Motor neuron (in vitro differentiated cells): ENCODE measurements around the gene ZNF724. TPM values are rescaled to one million over a fixed set of nuclear protein-coding genes. Genes with fewer than 3 reads are reported as not detected.
"Not testable (repeated sequence)": the region's sequence is repeated elsewhere in the genome, so short reads cannot be mapped to it uniquely, and the experiment has no call there.

Experiments
- ATAC-seq, 8 experiments: fragments of 200-7000 bp; cut with Tn5 transposase; replicated peaks in 6 of 8; 2 replicates each; pipeline ENCODE4 v1.8.0; 2021; ENCODE audit warnings: mild to moderate bottlenecking in 8 of 8, moderate library complexity in 8 of 8
- H3K27ac ChIP-seq, 2 donors: fragments of 250-450 bp; sonication (Bioruptor Pico); 2 replicates each; pipeline ENCODE4 v1.9.0; 2021; ENCODE audit warnings: antibody characterized with exemption in 2 of 2, mild to moderate bottlenecking in 2 of 2, moderate library complexity in 1 of 2
- H3K4me1 ChIP-seq, 2 donors: fragments of 250-450 bp; sonication (Bioruptor Pico); replicated peaks in 1 of 2; 2 replicates each; pipeline ENCODE4 v1.6.1; 2021; ENCODE audit warnings: antibody characterized with exemption in 2 of 2, mild to moderate bottlenecking in 2 of 2, moderate library complexity in 1 of 2
- H3K4me3 ChIP-seq, 5 donors: fragments of 250-450 bp; sonication (Bioruptor Pico); 2 replicates each; pipeline ENCODE4 v1.9.0; 2021; ENCODE audit warnings: antibody characterized with exemption in 5 of 5, mild to moderate bottlenecking in 5 of 5, moderate library complexity in 4 of 5
- WGBS, 10 experiments: fragments of 450-650 bp; shearing (Covaris generic); methylation state at CpG; one replicate each; pipeline ENCODE4 v1.0.0; 2022; 5-methylcytosine and 5-hydroxymethylcytosine counted together
- in situ Hi-C, 9 experiments: fragments of 400-800 bp; cut with MboI; loops; one replicate each; pipeline ENCODE4 v1.15.0; 2021; ENCODE audit warnings: low sequenced_read_pairs in 9 of 9, low pct_unique_long_range_greater_than_20kb in 2 of 9; ENCODE audit not compliant: unreplicated experiment in 9 of 9
- total RNA-seq, 8 experiments: library from RNA; unstranded; fragments of 300-600 nt; gene quantifications; 2 replicates each; pipeline versions ENCODE4 v1.2.3 to v1.2.4, GENCODE V29; 2022

Gene ZNF724
- 10 to 100 TPM in 1 of 8 experiments, 1 to 10 TPM in 6, under 1 TPM in 1; 0.41 to 25.5 (median 6.3) TPM for total RNA-seq

- Histone ChIP-seq H3K27ac (peak within 1 kb of the TSS; percentile 25 to 52), H3K4me3 (peak within 1 kb of the TSS; percentile 52 to 63 (median 57))
- in situ Hi-C loops, result no loop called here
These were observed at the start of gene ZNF724 for GRCh38 chr19:23249911-23250649. Gene ZNF724 (minus strand): TSS chr19:23250394. CDS start chr19:23250242, 152 bp downstream.

GRCh38 chr19:23294141-23294540 lies 43.9 kb upstream of the ZNF724 start:
- Histone ChIP-seq H3K27ac (no peak overlapping the region), H3K4me3 (no peak overlapping the region), H3K4me1 (no peaks in the 10 kb centered on the region)
- in situ Hi-C loops, result no loop called here
- ATAC-seq, result no peak
- 0 to 100% (median 64%) methylated on average over 1 to 4 of the region's 4 CpGs; no CpG with 5 or more reads in 1 of the 10 experiments for WGBS, 10 experiments

More at GRCh38 chr19:23249911-23250649, at the start of gene ZNF724:
- WGBS, 10 experiments, result 0 to 8% (median 0%) methylated on average over 1 to 17 of the region's 32 CpGs; no CpG with 5 or more reads in 3 of the 10 experiments
- H3K4me1 ChIP-seq, result peaks cover 0 to 2% of the 10 kb centered on the region in 2 donors
- peak; percentile 97 to 100 (median 100) for ATAC-seq

GRCh38 chr19:23289966-23290365 lies 39.8 kb upstream of the ZNF724 start:
- 100% methylated on average over 2 of the region's 26 CpGs; no CpG with 5 or more reads in 9 of the 10 experiments for WGBS, 10 experiments
- not testable (repeated sequence) for ATAC-seq

DNA sequence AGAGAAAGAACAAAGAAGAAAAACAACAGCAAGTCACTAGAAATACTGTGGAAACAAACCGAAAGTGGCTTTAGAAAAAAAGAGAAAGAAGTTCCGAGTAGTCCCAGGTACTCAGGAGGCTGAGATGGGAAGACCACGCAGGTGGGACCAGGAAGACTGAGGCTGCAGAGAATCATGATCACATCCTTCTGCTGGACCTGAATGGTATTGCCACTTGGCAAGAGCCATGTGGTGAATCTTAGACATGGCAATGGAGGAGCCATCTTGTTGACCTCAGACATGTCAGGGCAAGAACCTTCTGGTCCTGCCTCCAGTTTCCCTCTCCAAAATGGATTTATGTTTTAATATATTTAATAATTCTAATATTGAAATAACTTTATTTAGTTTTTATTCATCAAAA lies 37.4 kb upstream of the ZNF724 start:
- no peak for ATAC-seq
- in situ Hi-C loops, result no loop called here
- H3K4me3 ChIP-seq, result no peak overlapping the region
- 0 to 100% (median 74%) methylated on average over 1 to 3 of the region's 3 CpGs; no CpG with 5 or more reads in 1 of the 10 experiments for WGBS, 10 experiments
- no peaks in the 10 kb centered on the region for H3K4me1 ChIP-seq
- H3K27ac ChIP-seq, result no peak overlapping the region

More at GRCh38 chr19:23289966-23290365, 39.8 kb upstream of the ZNF724 start:
- in situ Hi-C loops, H3K4me1 ChIP-seq, H3K27ac ChIP-seq, H3K4me3 ChIP-seq: not testable (repeated sequence)

DNA sequence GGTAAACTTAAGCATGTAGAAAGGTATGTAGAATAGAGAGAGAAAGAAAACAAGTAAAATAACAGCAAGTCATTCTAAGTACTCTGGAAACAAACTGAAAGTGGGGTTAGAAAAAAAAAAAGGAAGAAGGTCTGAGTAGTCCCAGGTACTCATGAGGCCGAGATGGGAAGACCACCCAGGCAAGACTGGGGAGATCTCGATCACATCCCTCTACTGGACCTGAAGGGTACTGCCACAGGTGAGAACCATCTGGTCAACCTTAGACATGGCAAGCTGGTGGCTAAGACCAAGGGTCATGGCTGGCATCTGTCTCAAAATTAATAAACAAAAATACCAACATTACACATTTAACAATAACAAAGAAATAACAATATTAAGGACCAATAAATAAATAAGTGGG lies 36.3 kb upstream of the ZNF724 start:
- WGBS, 10 experiments, result 0 to 89% (median 50%) methylated on average over 1 to 2 of the region's 2 CpGs; no CpG with 5 or more reads in 1 of the 10 experiments
- Histone ChIP-seq H3K4me3 (no peak overlapping the region), H3K4me1 (no peaks in the 10 kb centered on the region), H3K27ac (no peak overlapping the region)
- in situ Hi-C loops, result no loop called here
- ATAC-seq, result no peak

DNA sequence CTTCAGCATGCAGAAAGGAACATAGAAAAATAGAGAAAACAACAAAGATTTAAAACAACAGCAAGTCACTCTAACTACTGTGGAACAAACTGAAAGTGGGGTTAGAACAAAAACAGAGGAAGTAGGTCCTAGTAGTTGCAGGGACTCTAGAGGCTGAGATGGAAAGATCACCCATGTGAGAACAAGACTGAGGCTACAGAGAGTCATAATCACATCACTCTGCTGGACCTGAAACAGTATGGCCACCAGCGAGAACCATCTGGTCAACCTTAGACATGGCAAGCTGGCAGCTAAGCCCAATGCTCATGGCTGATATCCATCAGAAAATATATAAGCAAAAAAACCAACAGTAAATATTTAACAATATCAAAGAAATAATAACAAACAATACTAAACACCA lies 35.8 kb upstream of the ZNF724 start:
- 0 to 100% (median 86%) methylated on average over 1 of the region's 1 CpG; no CpG with 5 or more reads in 5 of the 10 experiments for WGBS, 10 experiments
- ATAC-seq, result no peak
- Histone ChIP-seq H3K27ac (no peak overlapping the region), H3K4me1 (no peaks in the 10 kb centered on the region), H3K4me3 (no peak overlapping the region)
- in situ Hi-C loops, result no loop called here

DNA sequence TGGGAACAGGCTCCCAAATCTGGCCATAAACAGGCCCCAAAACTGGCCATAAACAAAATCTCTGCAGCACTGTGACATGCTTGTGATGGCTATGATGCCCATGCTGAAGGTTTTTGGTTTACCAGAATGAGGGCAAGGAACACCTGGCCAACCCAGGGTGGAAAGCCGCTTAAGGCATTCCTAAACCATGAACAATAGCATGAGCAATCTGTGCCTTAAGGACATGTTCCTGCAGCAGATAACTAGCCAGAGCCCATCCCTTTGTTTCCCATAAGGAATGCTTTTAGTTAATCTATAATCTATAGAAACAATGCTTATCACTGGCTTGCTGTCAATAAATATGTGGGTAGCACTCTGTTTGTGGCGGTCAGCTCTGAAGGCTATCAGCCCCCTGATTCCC lies 35.1 kb upstream of the ZNF724 start:
- ATAC-seq, H3K4me1 ChIP-seq, in situ Hi-C loops, H3K4me3 ChIP-seq, H3K27ac ChIP-seq: not testable (repeated sequence)
- WGBS, 10 experiments, result 0 to 90% (median 52%) methylated on average over 1 to 2 of the region's 2 CpGs; no CpG with 5 or more reads in 2 of the 10 experiments

GRCh38 chr19:23283925-23284324 lies 33.7 kb upstream of the ZNF724 start:
- in situ Hi-C loops, result no loop called here
- Histone ChIP-seq H3K4me1 (no peaks in the 10 kb centered on the region), H3K27ac (no peak overlapping the region), H3K4me3 (no peak overlapping the region)
- whole genome bisulfite sequencing, 10 experiments, result 33 to 73% (median 49%) methylated on average over 1 to 5 of the region's 6 CpGs; no CpG with 5 or more reads in 1 of the 10 experiments
- peak in 3 of 8 experiments; percentile 49 to 76 (median 53) for ATAC-seq

DNA sequence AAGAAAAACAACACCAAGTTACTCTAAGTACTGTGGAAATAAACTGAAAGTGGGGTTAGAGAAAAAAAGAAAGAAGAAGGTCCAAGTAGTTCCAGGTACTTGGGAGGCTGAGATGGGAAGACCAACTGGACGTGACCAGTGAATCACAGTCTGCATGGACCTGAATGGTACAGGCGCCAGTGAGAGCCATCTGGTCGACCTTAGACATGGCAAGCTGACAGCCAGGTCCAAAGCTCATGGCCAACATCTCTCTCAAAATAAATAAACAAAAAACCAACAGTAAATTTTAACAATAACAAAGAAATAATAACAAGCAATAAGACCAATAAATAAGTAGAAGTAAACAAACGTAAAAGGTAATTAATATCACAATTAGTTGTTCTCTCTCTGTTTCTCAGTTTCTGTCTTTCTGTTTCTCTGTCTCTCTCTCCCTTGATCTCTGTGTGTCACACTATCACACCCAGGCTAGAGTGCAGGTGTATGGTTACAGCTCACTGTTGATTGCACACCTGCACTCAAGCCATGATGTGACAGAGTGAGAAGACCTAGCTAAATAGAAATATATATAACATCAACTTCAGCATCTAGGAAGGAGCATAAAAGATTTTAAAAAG lies 31.6 kb upstream of the ZNF724 start:
- in situ Hi-C loops, result no loop called here
- WGBS, 10 experiments, result 2 to 93% (median 66%) methylated on average over 1 to 4 of the region's 4 CpGs
- no peak for ATAC-seq
- Histone ChIP-seq H3K27ac (no peak overlapping the region), H3K4me3 (no peak overlapping the region), H3K4me1 (no peaks in the 10 kb centered on the region)

DNA sequence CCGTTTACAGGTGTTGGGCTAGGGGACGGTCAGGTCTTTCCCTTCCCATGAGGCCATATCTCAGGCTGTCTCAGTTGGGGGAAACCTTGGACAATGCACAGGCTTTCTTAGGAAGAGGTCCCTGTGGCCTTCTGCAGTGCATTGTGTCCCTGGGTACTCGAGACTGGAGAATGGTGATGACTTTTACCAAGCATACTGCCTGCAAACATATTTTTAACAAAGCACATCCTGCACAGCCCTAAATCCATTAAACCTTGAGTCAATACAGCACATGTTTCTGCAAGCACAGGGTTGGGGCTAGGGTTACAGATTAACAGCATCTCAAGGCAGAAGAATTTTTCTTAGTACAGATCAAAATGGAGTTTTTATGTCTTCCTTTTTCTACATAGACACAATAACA lies 27.9 kb upstream of the ZNF724 start:
- ATAC-seq, H3K4me1 ChIP-seq, in situ Hi-C loops, H3K27ac ChIP-seq, H3K4me3 ChIP-seq: not testable (repeated sequence)
- 80% methylated on average over 2 of the region's 3 CpGs; no CpG with 5 or more reads in 9 of the 10 experiments for WGBS, 10 experiments

DNA sequence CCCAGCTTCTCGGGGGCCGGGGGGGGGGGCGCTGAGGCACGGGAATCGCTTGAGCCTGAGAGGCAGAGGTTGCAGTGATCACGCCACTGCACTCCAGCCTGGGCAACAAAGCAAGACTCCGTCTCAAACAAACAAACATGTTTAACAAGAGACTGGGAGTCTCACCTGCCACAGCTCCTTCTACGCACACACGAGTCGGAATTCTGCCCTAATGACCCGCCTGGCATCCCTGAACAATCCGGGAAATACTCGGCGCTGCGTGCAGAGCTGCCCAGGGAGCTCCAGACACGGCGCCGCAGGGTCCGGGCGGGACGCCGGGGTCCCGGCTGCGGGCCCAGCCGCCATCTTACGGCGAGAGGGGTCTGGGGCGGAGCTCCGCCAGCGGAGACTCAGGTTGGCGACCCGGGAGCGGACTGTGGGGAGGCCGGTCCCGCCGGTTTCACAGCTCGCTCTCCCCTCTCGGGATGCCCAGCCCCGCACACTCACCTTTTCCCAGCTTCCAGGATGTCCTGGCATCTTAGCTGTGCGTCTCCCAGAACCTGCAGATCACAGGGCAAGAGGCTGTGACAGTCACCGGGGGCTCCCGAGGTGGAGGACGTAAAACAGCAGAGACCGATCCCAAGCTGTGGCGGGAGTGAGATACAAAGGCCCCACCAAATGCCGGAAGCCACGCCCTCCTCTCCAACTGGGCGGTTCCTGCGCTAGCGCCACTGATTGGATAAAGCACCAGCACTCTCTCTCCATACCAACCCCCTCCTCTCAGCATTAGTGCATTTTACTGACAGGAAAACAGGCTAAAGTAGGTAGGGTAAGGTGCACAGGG lies 23.6 kb upstream of the ZNF724 start:
- WGBS, 10 experiments, result 0 to 10% (median 0%) methylated on average over 1 to 15 of the region's 50 CpGs; no CpG with 5 or more reads in 5 of the 10 experiments
- peak overlapping the region; percentile 84 to 86 for H3K27ac ChIP-seq
- H3K4me1 ChIP-seq, result peaks cover 5 to 10% of the 10 kb centered on the region in 2 donors
- in situ Hi-C loops, result no loop called here
- ATAC-seq, result peak; percentile 78 to 99 (median 99)
- H3K4me3 ChIP-seq, result peak overlapping the region; percentile 87 to 98 (median 92)

DNA sequence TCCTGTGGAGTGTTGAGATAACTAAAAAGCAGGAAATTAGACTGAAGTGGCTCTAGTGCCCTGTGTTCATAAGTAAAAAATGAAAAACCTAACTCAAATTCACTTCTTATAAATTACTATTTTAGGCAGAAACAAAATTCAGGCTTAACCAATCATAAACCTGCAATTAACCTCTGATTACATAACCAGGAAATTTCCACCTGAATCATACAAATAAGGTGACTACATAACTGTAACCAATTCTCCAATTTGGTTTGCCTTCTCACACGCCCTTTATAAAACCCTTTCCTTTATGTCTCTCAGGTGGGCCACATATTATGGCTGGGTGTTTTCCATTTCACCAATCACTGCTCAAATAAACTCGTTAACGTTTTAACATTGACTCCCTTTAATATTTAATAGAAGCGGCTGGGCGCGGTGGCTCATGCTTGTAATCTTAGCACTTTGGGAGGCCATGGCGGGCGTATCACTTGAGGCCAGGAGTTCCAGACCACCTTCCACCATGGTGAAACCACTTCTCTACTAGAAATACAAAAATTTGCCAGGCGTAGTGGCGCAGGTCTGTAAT lies 22.9 kb upstream of the ZNF724 start:
- in situ Hi-C loops, result no loop called here

More for the DNA sequence above, 22.9 kb upstream of the ZNF724 start:
- 0 to 25% (median 1%) methylated on average over 1 to 8 of the region's 10 CpGs; no CpG with 5 or more reads in 2 of the 10 experiments for WGBS, 10 experiments
- Histone ChIP-seq H3K27ac (peak overlapping the region in 1 of 2 donors; percentile 84), H3K4me3 (peak overlapping the region; percentile 87 to 98 (median 92)), H3K4me1 (peaks cover 5 to 10% of the 10 kb centered on the region in 2 donors)
- ATAC-seq, result no peak
